ENCODE data around the gene ADPGK.
A peak's percentile ranks its signal among the peaks of the same experiment; 100 is the strongest.
"Not testable (repeated sequence)": the region's sequence is repeated elsewhere in the genome, so short reads cannot be mapped to it uniquely, and the experiment has no call there.

The ADPGK gene

GRCh38 chr15:72783640-72784455 is at the start of gene ADPGK:
Gene ADPGK (minus strand): TSS chr15:72783758. CDS start chr15:72783691, 67 bp downstream.
- DNase-seq (ENCODE audit: low spot score): peak; percentile 93

DNA sequence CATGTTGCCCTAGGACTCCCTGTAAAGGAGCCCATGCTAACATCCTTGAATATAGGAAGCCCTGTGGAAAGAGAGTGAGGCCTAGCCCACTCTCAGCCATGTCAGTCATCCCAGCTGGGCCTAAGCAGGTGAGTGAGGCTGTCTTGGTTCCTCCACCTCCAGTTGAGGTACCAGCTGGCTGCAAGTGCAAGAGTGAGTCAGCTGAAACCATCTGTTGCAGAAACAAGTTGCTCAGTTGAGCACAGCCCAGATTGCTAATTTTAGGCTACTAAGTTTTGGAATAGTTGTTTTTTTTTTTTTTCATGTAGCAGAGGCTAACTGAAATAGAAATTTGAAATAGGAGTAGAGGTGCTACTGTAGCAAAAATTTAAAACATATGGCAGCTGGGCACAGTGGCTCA is 43.7 kb upstream of the ADPGK start:
- no peak for DNase-seq (ENCODE audit: low spot score)

- no peak for DNase-seq (ENCODE audit: low spot score)
These were observed 43.1 kb upstream of the ADPGK start for GRCh38 chr15:72826611-72827010.

GRCh38 chr15:72825829-72826228 is 42.3 kb upstream of the ADPGK start:
- DNase-seq (ENCODE audit: low spot score): no peak

- no peak for DNase-seq (ENCODE audit: low spot score)
These were observed 41.2 kb upstream of the ADPGK start for GRCh38 chr15:72824781-72825180.

DNA sequence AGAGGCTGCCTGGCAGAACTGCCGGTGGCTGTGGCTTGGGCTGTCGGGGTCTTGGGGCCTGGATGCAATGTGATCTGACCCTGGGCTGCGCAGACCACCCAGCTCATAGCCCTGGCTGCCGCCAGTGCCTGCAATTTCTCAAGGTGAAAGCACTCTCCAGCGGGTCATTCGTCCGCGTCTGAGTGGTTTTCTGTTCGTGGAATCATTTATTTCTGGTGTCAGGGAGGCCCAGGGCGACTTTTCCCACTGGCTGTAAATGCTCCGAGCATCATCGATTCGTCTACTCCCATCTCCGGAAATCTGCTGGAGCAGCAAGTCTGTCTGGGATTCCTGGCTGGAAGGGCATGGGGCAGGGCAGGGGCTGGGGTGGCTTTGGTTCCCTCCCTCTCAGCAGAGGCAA is 40.6 kb upstream of the ADPGK start:
- DNase-seq (ENCODE audit: low spot score): no peak

DNA sequence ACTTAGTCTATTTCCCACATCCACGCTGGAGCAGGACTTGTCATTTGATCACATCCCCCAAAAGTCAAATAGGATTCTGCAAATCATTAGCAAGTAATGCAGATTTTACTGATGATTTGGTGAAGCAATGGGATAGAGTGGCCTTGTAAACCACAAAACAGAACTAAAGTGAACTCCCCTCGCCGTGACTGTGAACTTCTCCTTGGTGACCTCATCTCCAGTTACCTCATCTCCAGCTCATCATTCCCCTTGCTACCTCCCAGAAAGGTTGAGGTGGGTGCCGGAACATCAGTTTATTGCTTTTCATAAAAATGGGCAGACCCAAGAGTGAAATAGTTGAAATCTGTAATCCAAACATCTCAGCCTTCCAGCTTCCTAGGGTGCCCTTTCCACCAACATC is 36.7 kb upstream of the ADPGK start:
- no peak for DNase-seq (ENCODE audit: low spot score)

DNA sequence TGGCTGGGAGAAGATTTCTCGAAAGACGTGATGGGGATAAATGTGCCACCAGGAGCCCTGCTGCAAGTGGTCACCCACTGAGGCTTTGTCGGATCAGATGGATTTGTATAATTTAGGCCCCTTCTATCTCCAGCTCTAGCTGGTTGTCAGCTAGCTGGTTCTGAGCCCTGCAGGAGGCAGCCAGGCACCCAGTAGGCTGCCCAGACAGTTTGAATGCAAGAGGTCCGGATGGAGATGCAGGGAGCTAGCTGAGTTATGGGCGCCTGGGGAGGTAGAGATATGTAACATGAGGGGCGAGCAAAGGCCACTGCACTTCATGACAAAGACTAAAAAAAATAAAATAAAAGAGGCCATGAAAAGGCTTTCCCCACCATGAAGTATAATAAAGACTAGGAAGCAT is 35.1 kb upstream of the ADPGK start:
- no peak for DNase-seq (ENCODE audit: low spot score)

DNA sequence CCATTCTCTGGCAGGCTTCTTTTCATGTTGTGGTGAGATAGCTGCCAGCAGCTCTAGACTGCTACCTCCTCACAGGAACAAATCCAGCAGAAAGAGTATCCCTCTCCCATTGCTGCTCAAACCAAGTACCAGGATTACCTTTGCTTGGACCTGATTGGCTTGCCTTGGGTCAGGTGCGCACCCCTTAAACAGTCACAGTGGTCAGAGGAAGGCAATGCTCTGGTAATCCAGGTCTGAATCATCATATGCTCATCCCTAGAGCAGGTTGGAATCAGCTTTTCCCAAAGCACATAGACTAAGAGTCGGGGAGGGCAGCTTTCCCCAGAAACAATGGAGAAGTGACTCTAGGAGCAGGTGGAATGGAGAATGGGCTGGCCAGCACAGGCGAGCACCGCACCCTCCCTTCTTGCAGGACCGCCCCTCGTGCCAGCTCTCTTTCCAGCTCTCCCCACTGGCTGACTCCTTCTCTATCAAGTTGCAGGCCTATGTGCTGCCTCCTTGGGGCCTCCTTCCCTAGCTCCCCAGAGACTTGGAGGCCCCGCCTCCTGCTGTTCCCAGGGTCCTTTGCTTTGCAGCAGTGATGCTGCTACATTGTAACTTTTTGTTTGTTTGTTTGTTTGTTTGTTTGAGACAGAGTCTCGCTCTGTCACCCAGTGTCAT is 29.9 kb upstream of the ADPGK start:
- DNase-seq (ENCODE audit: low spot score): no peak

GRCh38 chr15:72809329-72809728 is 25.8 kb upstream of the ADPGK start:
- DNase-seq (ENCODE audit: low spot score): no peak

GRCh38 chr15:72807346-72807745 is 23.8 kb upstream of the ADPGK start:
- DNase-seq (ENCODE audit: low spot score): not testable (repeated sequence)

DNA sequence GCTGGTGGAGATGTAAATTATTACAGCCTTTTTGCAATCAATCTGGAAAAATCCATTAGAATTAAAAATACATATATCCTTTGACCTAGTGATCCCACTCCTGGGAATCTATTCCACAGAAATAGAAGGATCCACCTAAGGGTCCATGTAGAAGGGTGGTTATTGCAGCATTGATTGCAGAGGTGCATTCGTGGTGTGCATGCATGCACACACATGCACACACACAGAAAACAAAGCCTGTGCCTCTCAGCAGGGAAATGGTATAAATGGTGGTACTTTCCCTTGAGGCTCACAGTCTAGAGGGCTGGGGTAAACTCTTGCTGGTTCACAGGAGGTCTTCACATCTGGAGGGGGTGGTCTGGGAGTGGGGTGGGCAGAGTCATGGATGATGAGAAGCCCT is 19.4 kb upstream of the ADPGK start:
- no peak for DNase-seq (ENCODE audit: low spot score)

DNA sequence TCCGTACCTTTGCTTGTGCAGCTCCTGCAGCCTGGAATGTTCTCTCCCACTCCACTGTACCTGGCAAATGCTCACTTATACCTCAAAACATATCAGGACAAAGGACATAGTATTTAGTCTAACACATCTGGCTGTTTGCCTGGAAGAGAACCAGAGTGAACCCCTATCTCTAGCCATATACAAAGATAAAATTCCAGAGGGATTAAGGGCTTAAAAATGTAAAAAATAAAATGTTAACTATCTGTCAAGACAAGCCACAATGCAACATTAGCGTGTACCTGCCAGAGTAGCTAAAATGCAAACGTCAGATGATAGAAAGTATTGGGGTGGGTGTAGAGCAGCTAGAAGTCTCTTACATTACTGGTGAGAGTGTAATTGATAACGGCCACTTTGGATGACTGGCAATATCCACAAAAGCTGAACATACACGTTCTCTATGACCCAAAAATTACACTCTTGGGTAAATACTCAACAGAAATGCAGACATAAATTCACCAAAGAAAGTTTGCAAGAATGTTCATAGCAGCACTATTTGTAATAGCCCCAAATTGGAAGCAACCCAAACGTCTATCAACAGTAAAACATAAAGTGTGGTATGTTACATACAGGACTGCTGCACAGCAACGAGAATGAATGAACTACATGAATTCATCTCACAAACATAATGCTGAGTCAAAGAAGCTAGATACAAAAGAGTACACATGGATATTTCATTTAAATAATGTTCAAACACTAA is 18.2 kb upstream of the ADPGK start:
- DNase-seq (ENCODE audit: low spot score): no peak

- no peak for DNase-seq (ENCODE audit: low spot score)
These were observed 17.4 kb upstream of the ADPGK start for GRCh38 chr15:72800833-72801481.

DNA sequence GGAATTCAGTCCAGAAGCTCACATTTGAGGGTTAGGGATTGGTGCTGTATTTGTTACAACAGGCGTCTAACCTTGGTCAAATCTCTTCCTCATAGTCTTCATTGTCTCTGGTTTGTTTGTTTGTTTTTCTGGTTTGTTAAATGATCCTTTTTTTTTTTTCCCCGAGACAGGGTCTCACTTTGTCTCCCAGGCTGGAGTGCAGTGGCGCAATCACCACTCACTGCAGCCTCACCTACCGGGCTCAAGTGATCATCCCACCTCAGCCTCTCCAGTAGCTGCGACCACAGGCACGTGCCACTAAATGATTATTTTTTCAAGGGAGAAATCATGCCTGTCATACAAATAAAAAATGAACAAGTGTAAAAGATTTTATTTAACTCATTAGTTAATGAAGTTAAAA is 14.3 kb upstream of the ADPGK start:
- no peak for DNase-seq (ENCODE audit: low spot score)

DNA sequence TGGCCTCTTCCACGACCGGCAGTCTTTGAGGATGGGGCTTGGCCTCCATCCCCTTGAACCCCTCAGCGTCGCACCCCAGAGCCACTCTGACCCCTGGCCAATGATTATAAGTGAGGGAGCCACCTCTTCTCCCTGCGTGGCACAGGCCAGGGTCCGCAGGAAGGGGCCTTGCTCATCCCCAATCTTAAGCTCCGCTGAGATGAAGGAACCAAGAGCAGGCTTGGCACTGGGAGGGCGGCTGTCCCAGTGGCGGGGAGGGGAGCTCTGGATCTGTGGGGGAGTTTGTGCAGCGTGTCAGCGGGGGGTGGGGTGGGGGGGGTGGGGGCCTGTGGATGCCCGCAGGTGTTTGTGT is 13.8 kb upstream of the ADPGK start:
- no peak for DNase-seq (ENCODE audit: low spot score)

- no peak for DNase-seq (ENCODE audit: low spot score)
These were observed 13.2 kb upstream of the ADPGK start for GRCh38 chr15:72796515-72797337.

DNA sequence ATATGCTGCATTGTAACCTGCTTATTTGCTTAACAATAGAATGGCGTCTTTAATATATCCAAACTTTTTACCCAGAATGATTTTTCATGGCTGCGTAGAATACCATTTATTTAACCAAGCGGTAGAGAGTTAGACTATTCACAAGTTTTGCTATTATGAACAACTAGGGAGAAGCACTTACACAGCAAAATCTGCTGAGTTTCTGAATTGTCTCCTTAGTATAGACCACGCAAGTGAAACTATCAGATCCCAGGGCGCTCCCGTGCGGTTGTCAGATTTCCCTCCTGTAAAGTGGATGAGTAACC is 12.6 kb upstream of the ADPGK start:
- no peak for DNase-seq (ENCODE audit: low spot score)

DNA sequence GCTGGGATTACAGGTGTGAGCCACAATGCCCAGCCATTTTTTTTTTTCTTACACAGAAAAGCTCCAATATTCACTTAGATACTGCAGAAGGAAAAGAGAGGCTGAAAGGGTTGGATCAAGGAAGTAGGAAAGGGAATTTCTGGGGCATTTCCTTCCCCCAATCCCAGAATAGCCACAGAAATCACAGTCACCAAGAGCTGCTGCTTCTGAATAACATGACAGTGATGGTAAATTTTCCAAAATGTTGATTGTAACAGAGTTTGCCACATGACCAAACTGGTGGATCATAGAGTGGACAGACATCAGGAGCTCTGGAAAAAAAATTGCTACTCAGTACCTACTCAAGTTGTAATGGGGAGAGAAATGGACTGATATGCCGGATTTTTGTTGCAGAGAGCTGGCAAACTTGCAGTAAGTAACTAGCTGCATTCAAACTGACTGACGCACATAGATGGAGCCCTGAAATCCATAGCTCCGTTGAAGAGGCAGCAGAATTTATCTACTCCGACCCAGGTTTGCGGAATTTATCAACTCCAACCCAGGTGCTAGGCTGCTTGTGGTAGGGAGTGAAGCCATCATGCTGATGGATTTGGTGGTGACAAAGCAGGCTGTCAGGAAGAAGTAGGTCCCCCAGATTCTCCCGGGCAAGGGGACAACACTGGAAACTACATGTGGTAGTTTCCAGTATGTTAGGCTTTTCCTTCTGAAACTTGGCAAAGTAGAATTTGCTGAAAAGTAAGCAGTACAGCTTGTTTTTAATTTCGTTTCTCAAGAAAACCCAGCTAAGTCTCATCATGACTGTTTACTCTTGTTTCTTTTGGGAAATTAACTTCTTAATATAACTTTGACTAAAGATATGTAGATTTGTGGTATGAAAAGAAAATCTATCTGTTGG is 10.5 kb upstream of the ADPGK start:
- no peak for DNase-seq (ENCODE audit: low spot score)

DNA sequence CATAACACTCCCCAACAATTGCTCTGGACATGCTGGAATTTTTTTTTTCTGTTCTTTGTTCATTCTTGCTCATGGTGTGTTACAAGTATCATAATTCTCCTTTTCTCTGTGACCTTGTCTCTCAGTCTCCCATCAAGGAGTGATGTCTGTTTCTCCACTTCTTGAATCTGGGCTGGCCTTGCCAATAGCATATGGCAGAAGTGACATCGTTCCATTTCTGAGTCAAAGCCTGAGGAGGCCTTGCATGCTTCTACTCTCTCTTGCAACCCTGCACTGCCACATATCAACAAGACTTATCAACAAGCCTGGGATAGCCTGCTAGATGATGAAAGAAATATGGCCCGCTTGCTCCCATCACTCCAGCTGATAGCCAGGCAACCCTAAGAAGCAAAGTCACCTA is 8.9 kb upstream of the ADPGK start:
- no peak for DNase-seq (ENCODE audit: low spot score)

Measured in pons (tissue), 1 donor.